ENCODE results near the gene ICOSLG.
"Not testable (repeated sequence)": the region's sequence is repeated elsewhere in the genome, so short reads cannot be mapped to it uniquely, and the experiment has no call there.

The ICOSLG gene

DNA sequence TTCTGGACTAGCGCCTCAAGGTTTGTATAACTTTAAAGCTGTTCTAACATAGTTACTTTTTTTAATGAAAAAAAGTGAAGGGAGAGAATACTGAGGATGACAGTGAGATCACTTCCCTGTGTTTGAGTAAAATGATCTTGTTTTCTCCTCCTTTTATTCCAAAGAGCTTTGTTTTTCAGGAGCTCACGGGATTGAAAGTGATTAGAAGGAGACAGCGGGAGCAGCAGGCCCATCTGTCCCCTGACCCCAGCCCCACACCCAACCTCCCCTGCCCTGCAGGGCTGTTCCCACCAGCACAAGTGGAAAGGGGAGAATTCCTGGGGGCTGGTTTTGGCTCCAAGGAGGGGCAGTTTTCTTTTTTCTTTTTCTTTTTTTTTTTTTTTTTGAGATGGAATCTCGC is 23.0 kb upstream of the ICOSLG start:
- DNase-seq (ENCODE audit: low spot score) = no peak

GRCh38 chr21:44263221-44263760 is 22.5 kb upstream of the ICOSLG start:
- DNase-seq (ENCODE audit: low spot score) = no peak

- DNase-seq (ENCODE audit: low spot score) = no peak
These were observed 21.8 kb upstream of the ICOSLG start for GRCh38 chr21:44262338-44263056.

DNA sequence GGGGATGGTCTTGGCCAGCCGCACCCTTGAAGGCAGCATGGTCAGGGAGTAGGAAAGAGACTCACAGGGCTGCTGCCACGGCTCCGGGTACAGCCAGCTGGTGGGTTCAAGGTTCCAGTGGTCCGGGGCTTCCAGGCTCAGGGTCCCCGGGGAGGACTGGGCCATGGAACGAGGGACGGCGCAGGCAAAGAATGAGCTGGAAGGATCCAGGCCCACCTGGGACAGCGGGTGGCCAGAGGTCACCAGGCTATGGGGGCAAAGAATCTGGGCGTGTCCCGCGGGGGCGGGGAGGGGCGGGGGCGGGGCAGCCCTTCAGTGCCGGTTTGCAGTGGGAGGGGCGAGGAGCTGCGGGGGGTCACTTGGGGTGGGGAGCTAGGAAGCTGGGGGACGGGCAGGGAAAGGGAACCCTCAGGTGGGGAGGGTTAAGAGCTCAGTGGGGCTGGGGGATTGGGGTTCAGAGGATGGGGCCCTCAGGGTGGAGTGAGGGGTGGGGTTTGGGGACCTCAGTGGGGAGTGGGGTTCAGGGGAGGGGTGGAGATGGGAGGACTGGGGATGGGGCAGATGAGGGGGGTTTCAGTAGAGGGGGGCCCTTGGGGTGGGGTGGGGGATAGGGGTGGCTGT is 21.0 kb upstream of the ICOSLG start, which contains the start of gene DNMT3L:
Gene DNMT3L (minus strand): TSS at position 223 of the 621 bp plus-strand sequence. CDS start 638 bp downstream, outside the sequence.
- DNase-seq (ENCODE audit: low spot score) = no peak

GRCh38 chr21:44260791-44261631 is 20.3 kb upstream of the ICOSLG start:
- no peak for DNase-seq (ENCODE audit: low spot score)

GRCh38 chr21:44260066-44260465 is 19.3 kb upstream of the ICOSLG start:
- DNase-seq (ENCODE audit: low spot score) = no peak

- DNase-seq (ENCODE audit: low spot score) = no peak
These were observed 18.5 kb upstream of the ICOSLG start for GRCh38 chr21:44259082-44259705.

GRCh38 chr21:44258056-44258725 is 17.4 kb upstream of the ICOSLG start:
- DNase-seq (ENCODE audit: low spot score) = no peak

GRCh38 chr21:44255511-44255981 is 14.8 kb upstream of the ICOSLG start:
- peak; percentile 39 for DNase-seq (ENCODE audit: low spot score)

DNA sequence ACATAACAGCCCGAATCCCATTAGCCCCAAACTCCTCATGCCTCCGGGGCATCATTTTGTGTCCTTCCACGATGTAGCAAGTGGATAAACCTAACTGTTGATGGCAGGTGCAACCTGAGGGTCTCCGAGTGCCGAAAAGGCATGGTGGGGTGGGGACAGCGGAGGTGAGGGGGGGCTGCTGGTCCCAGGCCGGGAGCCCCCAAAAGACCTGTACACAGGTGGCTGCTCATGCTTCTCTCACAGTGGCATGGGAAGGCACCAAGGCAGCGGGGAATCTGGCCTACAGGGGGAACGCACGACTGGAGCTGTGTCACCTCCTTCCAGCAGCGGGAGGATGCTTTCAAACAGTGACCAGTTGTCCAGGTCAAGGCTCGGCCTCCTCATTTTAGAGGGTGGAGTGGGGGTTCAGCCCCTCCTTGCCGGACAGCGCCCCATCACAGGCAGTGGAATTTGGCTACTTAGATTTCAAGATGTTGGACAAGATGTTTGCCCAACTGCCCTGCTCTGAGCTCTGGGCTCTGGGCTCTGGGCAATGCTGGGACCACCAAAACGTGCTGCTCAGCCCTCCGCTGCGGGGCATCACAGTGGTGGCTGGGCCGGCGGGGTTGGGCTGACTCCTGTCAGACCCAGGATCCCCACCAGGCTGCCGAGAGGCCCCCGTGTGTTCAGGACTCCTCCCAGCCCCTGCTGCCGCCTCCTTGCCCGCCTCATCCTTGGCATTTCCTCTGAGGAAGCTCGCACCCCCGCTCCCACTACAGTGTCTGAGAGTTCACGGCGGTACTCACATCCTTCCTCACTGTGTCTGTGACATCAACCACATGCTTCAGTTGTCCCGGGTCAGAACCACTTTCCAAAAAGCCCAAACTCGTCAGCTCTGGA is 13.3 kb upstream of the ICOSLG start:
- peak; percentile 31 for DNase-seq (ENCODE audit: low spot score)

- DNase-seq (ENCODE audit: low spot score) = not testable (repeated sequence)
These were observed 8.7 kb upstream of the ICOSLG start for GRCh38 chr21:44249204-44250037.

GRCh38 chr21:44247904-44248303 is 7.2 kb upstream of the ICOSLG start:
- DNase-seq (ENCODE audit: low spot score) = not testable (repeated sequence)

DNA sequence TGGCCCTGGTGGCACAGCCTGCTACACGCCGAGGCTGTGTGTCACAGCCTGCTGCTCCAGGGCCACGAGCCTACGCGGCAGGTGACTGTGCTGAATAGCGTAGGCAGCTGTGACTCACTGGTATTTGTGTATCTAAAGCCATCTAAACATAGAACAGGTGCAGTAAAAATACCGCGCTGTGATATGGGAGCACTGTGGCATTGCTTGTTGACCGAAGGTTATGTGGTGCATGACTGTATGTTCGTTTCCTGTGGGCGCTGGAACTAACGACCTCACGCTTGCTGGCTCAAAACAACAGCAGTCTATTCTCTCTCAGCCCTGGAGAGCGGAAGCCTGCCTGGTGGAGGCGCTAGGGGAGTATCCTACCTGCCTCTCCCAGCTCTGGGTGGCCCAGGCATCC is 3.2 kb upstream of the ICOSLG start:
- DNase-seq (ENCODE audit: low spot score) = not testable (repeated sequence)

DNA sequence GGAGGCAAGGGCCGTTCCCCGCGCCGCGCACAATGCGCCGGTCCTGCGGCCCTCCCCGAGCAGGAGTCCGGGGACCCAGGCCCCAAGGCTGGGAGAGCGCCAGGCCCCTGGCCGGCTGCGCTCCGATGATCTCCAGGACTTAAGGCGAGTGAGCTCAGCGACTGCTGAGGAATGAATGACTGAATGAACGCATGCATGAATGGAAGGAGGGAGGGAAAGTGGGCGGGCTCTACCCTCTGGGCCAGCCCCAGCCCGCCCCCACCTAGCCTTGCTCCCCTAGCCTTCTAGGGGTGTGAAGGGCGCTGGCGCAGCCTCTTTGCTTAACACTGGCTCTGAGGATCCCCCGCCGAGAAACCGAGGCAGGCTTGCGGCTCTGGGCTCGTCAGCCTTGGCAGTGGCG is 538 bp upstream of the ICOSLG start:
- not testable (repeated sequence) for DNase-seq (ENCODE audit: low spot score)

- DNase-seq (ENCODE audit: low spot score) = not testable (repeated sequence)
These were observed 390 bp downstream of the ICOSLG start for GRCh38 chr21:44240353-44240752.

DNA sequence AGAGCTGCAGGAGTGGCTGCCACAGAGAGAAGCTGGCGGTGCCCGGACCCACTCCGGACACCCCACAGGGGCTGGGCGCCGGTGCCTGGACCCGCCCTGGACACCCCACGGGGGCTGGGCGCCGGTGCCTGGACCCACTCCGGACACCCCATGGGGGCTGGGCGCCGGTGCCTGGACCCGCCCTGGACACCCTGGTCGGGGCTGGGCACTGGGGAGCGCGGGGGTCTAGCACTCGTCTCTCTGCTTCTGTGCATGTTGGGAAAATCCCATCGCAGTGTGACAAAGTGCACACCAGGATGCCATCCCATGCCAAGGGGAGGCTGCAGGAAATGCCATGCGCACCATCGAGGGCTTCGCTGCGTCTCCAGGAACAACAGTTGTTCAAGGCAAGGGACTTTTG is 11.2 kb downstream of the ICOSLG start:
- not testable (repeated sequence) for DNase-seq (ENCODE audit: low spot score)

DNA sequence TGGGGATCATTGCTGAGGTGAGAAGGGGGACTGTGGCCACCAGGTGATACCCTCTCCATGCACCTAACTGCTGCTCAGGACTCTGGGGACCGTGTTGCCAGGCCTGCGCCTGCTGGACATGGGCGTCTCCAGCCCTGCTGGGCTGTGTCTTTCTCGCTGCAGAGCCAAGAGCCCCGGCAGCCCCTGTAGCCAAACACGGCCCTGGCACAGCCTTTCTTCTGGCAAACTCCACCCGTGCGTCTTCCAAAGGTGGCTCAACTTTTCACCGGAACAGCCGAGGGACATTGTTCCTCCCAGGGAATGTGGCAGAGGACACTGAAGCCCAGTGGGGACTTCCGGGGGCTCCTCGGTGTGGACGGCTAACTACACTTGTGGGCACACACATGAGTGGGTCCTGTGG is 12.6 kb downstream of the ICOSLG start:
- DNase-seq (ENCODE audit: low spot score) = not testable (repeated sequence)

DNA sequence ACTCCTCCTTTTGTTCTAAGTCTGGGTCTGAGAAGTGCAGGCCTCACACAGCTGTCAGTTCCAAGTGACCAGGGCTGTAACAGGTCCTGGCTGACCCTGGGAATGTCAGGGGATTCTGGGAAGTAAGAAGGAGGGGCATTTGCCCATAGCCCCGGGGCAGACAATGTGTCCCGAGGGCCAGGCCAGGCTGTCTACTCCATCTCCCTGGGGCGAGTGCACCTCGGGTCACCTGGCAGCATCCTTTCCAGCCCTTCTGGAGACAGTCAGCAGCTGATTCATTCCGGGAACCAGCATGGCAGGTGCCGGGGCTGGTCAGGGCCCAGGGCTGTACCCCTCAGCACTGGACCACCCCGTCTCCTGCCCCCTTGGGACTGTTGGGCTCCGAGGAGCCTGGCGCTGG is 13.1 kb downstream of the ICOSLG start:
- DNase-seq (ENCODE audit: low spot score) = not testable (repeated sequence)

DNA sequence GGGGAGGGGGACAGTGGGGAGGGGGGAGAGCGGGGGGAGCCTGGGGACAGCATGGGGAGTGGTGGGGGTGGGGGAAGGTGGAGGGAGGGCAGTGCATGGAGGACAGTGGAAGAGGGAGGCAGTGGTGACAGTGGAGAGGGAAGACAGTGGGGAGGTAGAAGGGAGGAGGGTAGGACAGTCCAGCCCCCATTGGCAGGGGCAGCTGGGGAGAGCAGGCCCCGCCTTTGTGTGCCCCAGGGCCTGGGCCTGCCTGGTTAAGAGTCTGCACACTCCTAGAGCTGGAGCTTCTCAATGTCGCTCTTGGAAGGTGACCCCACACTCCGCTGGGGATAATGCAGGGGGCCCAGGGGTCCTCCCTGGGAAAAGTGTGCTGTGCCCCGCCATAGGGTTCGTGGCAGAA is 15.1 kb downstream of the ICOSLG start:
- not testable (repeated sequence) for DNase-seq (ENCODE audit: low spot score)

Measured in hepatic stellate cell (primary cell).